DND-41 (cell line): ENCODE measurements around the gene PAPOLA.

Source experiments
- ATAC-seq: fragments of 200-7000 bp; cut with Tn5 transposase; 3 replicates; pipeline ENCODE4 v1.9.1; 2021; ENCODE audit warnings: low read depth; ENCODE audit not compliant: insufficient read depth
- DNase-seq: peaks from one replicate; pipeline ENCODE4 v3.0.0-alpha.2; 2020
- H2AFZ ChIP-seq: 2 replicates; pipeline ENCODE4 v1.6.0; 2012; ENCODE audit warnings: low read depth, low read length
- H3K27ac ChIP-seq: 2 replicates; pipeline ENCODE4 v1.5.1; 2012; ENCODE audit warnings: low read length, inconsistent platforms
- H3K27me3 ChIP-seq: fragments of 200-600 bp; sonication (generic); 2 replicates; pipeline ENCODE4 v1.6.0; 2012; ENCODE audit warnings: low read length, mild to moderate bottlenecking, inconsistent platforms; ENCODE audit not compliant: insufficient read depth, poor library complexity
- H3K36me3 ChIP-seq: 2 replicates; pipeline ENCODE4 v1.5.1; 2012; ENCODE audit warnings: low read length, inconsistent platforms; ENCODE audit not compliant: insufficient read depth
- H3K4me1 ChIP-seq: 2 replicates; pipeline ENCODE4 v1.5.1; 2012; ENCODE audit warnings: mild to moderate bottlenecking, low read length; ENCODE audit not compliant: insufficient read depth
- H3K4me2 ChIP-seq: 2 replicates; pipeline ENCODE4 v1.6.0; 2012; ENCODE audit warnings: mild to moderate bottlenecking, moderate library complexity, low read length, inconsistent platforms; ENCODE audit not compliant: insufficient read depth
- H3K4me3 ChIP-seq, 2 experiments: fragments of 200-600 bp in 1 of 2; shearing (Covaris generic) in 1 of 2; 2 replicates each; pipeline ENCODE4 v1.5.1; 2012 to 2016; ENCODE audit warnings: inconsistent platforms in 2 of 2, low read length in 2 of 2, mild to moderate bottlenecking in 2 of 2, low read depth in 1 of 2, moderate library complexity in 1 of 2
- H3K79me2 ChIP-seq: 2 replicates; pipeline ENCODE4 v1.6.0; 2012; ENCODE audit warnings: low read length, inconsistent platforms; ENCODE audit not compliant: insufficient read depth
- H3K9ac ChIP-seq: 2 replicates; pipeline ENCODE4 v1.6.0; 2012; ENCODE audit warnings: low read depth, mild to moderate bottlenecking, inconsistent platforms, low read length, moderate library complexity
- H3K9me3 ChIP-seq: 2 replicates; pipeline ENCODE4 v1.5.1; 2012; ENCODE audit warnings: low read length, moderate library complexity, mild to moderate bottlenecking, inconsistent platforms; ENCODE audit not compliant: insufficient read depth, severe bottlenecking
- H4K20me1 ChIP-seq: 2 replicates; pipeline ENCODE4 v1.6.0; 2012; ENCODE audit warnings: low read length; ENCODE audit not compliant: insufficient read depth
- CTCF ChIP-seq: IDR thresholded peaks from 2 replicates; pipeline ENCODE4 v1.5.1; 2012; ENCODE audit warnings: borderline replicate concordance, low read length, moderate library complexity, mild to moderate bottlenecking; ENCODE audit not compliant: poor library complexity, severe bottlenecking; ENCODE audit errors: extremely low read depth
- EZH2 ChIP-seq: IDR thresholded peaks from 3 replicates; pipeline ENCODE4 v1.6.1; 2012; ENCODE audit warnings: borderline replicate concordance, low read depth, mild to moderate bottlenecking, moderate library complexity, low read length, inconsistent platforms; ENCODE audit not compliant: severe bottlenecking

Gene PAPOLA

GRCh38 chr14:96459851-96460250 lies 42.3 kb upstream of the PAPOLA start:
- H3K27ac ChIP-seq, result no peak overlapping the region
- TF ChIP-seq CTCF (no peak), EZH2 (no peak)
- no peak for DNase-seq
- no peaks in the 10 kb centered on the region for H4K20me1 ChIP-seq
- H3K36me3 ChIP-seq, result no peaks in the 10 kb centered on the region
- no peaks in the 10 kb centered on the region for H3K9me3 ChIP-seq
- no peak overlapping the region for H2AFZ ChIP-seq
- H3K4me2 ChIP-seq, result no peak overlapping the region
- H3K9ac ChIP-seq, result no peak overlapping the region
- no peak for ATAC-seq
- no peaks in the 10 kb centered on the region for H3K27me3 ChIP-seq
- H3K4me1 ChIP-seq, result peaks cover 8% of the 10 kb centered on the region
- no peaks in the 10 kb centered on the region for H3K79me2 ChIP-seq
- no peak overlapping the region for H3K4me3 ChIP-seq

DNA sequence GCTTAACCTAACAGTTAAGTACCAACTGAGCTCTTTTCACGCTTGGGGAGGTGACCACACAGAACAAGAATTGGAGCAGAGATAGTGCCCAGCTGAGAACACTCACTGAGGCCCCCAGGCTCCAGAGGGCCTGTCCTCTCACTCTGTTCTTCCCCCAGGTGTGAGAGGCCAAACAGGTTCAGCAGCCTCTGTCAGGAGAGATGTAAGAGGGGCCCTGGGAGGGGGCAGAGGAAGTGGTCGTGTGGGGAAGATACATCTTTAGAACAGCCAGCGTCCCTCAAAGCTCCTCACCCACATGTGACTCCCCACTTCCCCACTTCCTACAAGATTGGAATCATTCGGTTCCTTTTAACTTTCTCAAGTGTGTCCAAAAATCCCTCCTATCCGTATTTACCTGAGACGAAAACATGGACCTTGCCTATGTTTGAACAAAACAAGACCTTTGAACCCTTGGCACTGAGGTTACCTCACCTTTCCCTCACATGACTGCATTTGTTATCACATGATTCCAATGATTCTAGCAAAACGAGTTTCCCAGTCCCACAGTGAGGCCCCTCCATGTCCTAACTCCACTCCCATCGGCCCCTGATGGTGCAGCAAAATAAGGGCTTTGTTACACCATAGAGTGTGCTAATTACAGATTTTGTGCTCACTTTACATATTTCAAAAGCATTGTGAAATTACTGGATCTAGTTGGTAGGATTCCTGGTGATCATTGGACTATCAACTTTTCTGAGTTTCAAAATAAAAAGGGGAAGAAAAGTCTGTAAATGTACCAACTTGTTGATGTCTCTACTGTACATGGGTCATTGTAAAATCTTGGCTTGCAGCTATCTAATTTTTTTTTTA lies 40.0 kb upstream of the PAPOLA start:
- Histone ChIP-seq H3K4me3 (no peak overlapping the region), H2AFZ (no peak overlapping the region), H3K36me3 (no peaks in the 10 kb centered on the region), H3K4me2 (no peak overlapping the region), H4K20me1 (no peaks in the 10 kb centered on the region), H3K79me2 (no peaks in the 10 kb centered on the region), H3K4me1 (peaks cover 8% of the 10 kb centered on the region), H3K27ac (no peak overlapping the region), H3K9me3 (no peaks in the 10 kb centered on the region), H3K9ac (no peak overlapping the region), H3K27me3 (no peaks in the 10 kb centered on the region)
- DNase-seq, result peak; percentile 48
- TF ChIP-seq CTCF, result no peak
- TF ChIP-seq EZH2, result no peak
- ATAC-seq, result peak; percentile 85

DNA sequence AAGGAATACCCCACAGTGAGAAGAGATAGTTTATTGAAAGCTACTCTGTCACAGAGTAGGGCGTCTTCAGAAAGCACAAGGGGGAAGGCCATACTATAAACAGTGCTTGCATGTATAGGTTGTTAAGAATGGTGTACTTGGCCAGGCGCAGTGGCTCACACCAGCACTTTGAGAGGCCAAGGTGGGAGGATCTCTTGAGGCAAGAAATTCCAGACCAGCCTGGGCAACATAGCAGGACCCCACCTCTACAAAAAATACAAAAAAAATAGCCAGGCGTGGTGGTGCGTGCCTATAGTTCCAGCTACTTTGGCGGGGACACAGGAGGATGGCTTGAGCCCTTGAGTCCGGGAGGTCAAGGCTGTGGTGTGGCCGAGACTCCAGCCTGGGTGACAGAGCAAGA lies 38.0 kb upstream of the PAPOLA start:
- H3K4me3 ChIP-seq, result no peak overlapping the region
- DNase-seq, result no peak
- no peaks in the 10 kb centered on the region for H3K27me3 ChIP-seq
- H3K79me2 ChIP-seq, result no peaks in the 10 kb centered on the region
- H3K9me3 ChIP-seq, result no peaks in the 10 kb centered on the region
- ATAC-seq, result no peak
- H3K27ac ChIP-seq, result no peak overlapping the region
- no peak for TF ChIP-seq CTCF
- no peak for TF ChIP-seq EZH2
- peaks cover 8% of the 10 kb centered on the region for H3K4me1 ChIP-seq
- no peaks in the 10 kb centered on the region for H3K36me3 ChIP-seq
- no peak overlapping the region for H3K9ac ChIP-seq
- H3K4me2 ChIP-seq, result no peak overlapping the region
- no peak overlapping the region for H2AFZ ChIP-seq
- no peaks in the 10 kb centered on the region for H4K20me1 ChIP-seq
